GM18517 (cell line): ENCODE results near the gene CR1L.
"Not testable (repeated sequence)": the region's sequence is repeated elsewhere in the genome, so short reads cannot be mapped to it uniquely, and the experiment has no call there.

ENCODE experiments used
- ATAC-seq: cut with Tn5 transposase; IDR thresholded peaks from one replicate; pipeline ENCODE4 v1.9.1; 2021; ENCODE audit warnings: mild to moderate bottlenecking, moderate library complexity; ENCODE audit not compliant: unreplicated experiment

The CR1L gene

GRCh38 chr1:207644852-207645634, at the start of gene CR1L:
Gene CR1L, plus strand, starts transcription at chr1:207645133. Its CDS starts 101 bp downstream, at chr1:207645234.
- peak; percentile 91 for ATAC-seq

GRCh38 chr1:207603777-207604176, 41.2 kb upstream of the CR1L start:
- no peak for ATAC-seq

GRCh38 chr1:207605444-207606361, 39.2 kb upstream of the CR1L start:
- ATAC-seq, result no peak

GRCh38 chr1:207606362-207606755, 38.6 kb upstream of the CR1L start:
- ATAC-seq, result no peak

- ATAC-seq, result no peak
These were observed 32.2 kb upstream of the CR1L start for GRCh38 chr1:207612762-207613161.

- ATAC-seq, result peak; percentile 93
These were observed 24.9 kb upstream of the CR1L start for GRCh38 chr1:207619871-207620542.

- ATAC-seq, result no peak
These were observed 24.4 kb upstream of the CR1L start for GRCh38 chr1:207620543-207620893.

- not testable (repeated sequence) for ATAC-seq
These were observed 19.3 kb upstream of the CR1L start for GRCh38 chr1:207625504-207626071.

- ATAC-seq, result no peak
These were observed 18.0 kb upstream of the CR1L start for GRCh38 chr1:207626972-207627337.

- no peak for ATAC-seq
These were observed 17.4 kb upstream of the CR1L start for GRCh38 chr1:207627496-207627895.

- no peak for ATAC-seq
These were observed 16.2 kb upstream of the CR1L start for GRCh38 chr1:207628776-207629175.

GRCh38 chr1:207631137-207631536, 13.8 kb upstream of the CR1L start:
- no peak for ATAC-seq

- ATAC-seq, result no peak
These were observed 11.7 kb upstream of the CR1L start for GRCh38 chr1:207633226-207633625.

- not testable (repeated sequence) for ATAC-seq
These were observed 11.1 kb upstream of the CR1L start for GRCh38 chr1:207633699-207634289.

- not testable (repeated sequence) for ATAC-seq
These were observed 10.6 kb upstream of the CR1L start for GRCh38 chr1:207634293-207634692.

GRCh38 chr1:207635569-207636186, 9.3 kb upstream of the CR1L start:
- not testable (repeated sequence) for ATAC-seq

GRCh38 chr1:207638487-207639145, 6.3 kb upstream of the CR1L start:
- not testable (repeated sequence) for ATAC-seq

- ATAC-seq, result not testable (repeated sequence)
These were observed 5.6 kb upstream of the CR1L start for GRCh38 chr1:207639362-207639761.

- no peak for ATAC-seq
These were observed 624 bp upstream of the CR1L start for GRCh38 chr1:207644166-207644851.
